HepG2 (cell line): Measurements from ENCODE around the gene VPREB3. TPM values are rescaled to one million over a fixed set of nuclear protein-coding genes. Genes with fewer than 3 reads are reported as not detected.

Experiments
- ATAC-seq: fragments of 200-7000 bp; cut with Tn5 transposase; 3 replicates; pipeline ENCODE4 v1.9.1; 2020; ENCODE audit warnings: mild to moderate bottlenecking, moderate library complexity
- BruUV-seq: library from RNA; stranded (reverse); fragments of 400-500 nt; replicated peaks from 2 replicates; lab custom pipeline; 2021; lab: Mats Ljungman, UMichigan
- CTCF ChIA-PET: fragments of 300-600 bp; formaldehyde crosslinking; extraction: SDS; loops from one replicate; lab custom pipeline; 2021; ENCODE audit warnings: low total read pairs, inconsistent platforms, low intra/inter-chr PET ratio; lab: Yijun Ruan, JAX
- POLR2A ChIA-PET: fragments of 350-600 bp; sonication (Branson Sonifier 250); formaldehyde crosslinking; loops from one replicate; lab custom pipeline; 2020; ENCODE audit warnings: antibody characterized with exemption, inconsistent platforms; lab: Yijun Ruan, JAX
- DNase-seq: peaks from one replicate; pipeline ENCODE4 v3.0.0-alpha.2; 2015; ENCODE audit warnings: low spot score
- FAIRE-seq: peaks from 3 replicates; lab custom pipeline; 2011; peaks lifted over from hg19 to GRCh38; lab: Jason Lieb, UNC
- H2AFZ ChIP-seq: one replicate; pipeline ENCODE4 v1.6.1; 2011; ENCODE audit warnings: low read length, inconsistent platforms
- H3K27ac ChIP-seq: fragments of 300-600 bp; 3 replicates; pipeline ENCODE4 v1.8.0; 2011; ENCODE audit warnings: mixed run types, mild to moderate bottlenecking, mixed read lengths, low read length, inconsistent platforms; ENCODE audit not compliant: insufficient read depth; ENCODE audit errors: extremely low read length
- H3K27me3 ChIP-seq, 2 experiments: fragments of 200-600 bp in 1 of 2; 2 replicates in 1 of 2; 3 replicates in 1 of 2; pipeline versions ENCODE4 v1.6.0 to v1.8.0; 2011; ENCODE audit warnings: low read length in 2 of 2, mild to moderate bottlenecking in 2 of 2, moderate library complexity in 2 of 2, inconsistent platforms in 1 of 2; ENCODE audit not compliant: insufficient read depth in 2 of 2, control insufficient read depth in 1 of 2
- H3K36me3 ChIP-seq, 2 experiments: fragments of 200-600 bp in 1 of 2; replicated peaks in 1 of 2; 2 replicates in 1 of 2; 3 replicates in 1 of 2; pipeline versions ENCODE4 v1.5.1 to v1.8.0; 2011; ENCODE audit warnings: low read length in 2 of 2, inconsistent platforms in 1 of 2; ENCODE audit not compliant: insufficient read depth in 2 of 2, control insufficient read depth in 1 of 2
- H3K4me1 ChIP-seq: 2 replicates; pipeline ENCODE4 v1.5.1; 2012; ENCODE audit warnings: low read length, inconsistent platforms; ENCODE audit not compliant: insufficient read depth
- H3K4me2 ChIP-seq: 2 replicates; pipeline ENCODE4 v1.6.0; 2011; ENCODE audit warnings: low read depth, low read length, inconsistent platforms
- H3K4me3 ChIP-seq, 3 experiments: fragments of 200-600 bp in 1 of 3; sonication (generic), shearing (Covaris generic) in 1 of 3; replicated peaks in 1 of 3; 2 replicates each; pipeline ENCODE4 v1.5.1; 2011 to 2016; ENCODE audit warnings: low read length in 3 of 3, inconsistent platforms in 2 of 3, low read depth in 2 of 3, mild to moderate bottlenecking in 2 of 3, control low read depth in 1 of 3, mixed read lengths in 1 of 3; ENCODE audit not compliant: insufficient read depth in 1 of 3
- H3K79me2 ChIP-seq: one replicate; pipeline ENCODE4 v1.6.1; 2011; ENCODE audit warnings: low read length, inconsistent platforms; ENCODE audit not compliant: insufficient read depth
- H3K9ac ChIP-seq: 2 replicates; pipeline ENCODE4 v1.6.0; 2011; ENCODE audit warnings: mild to moderate bottlenecking, low read depth, low read length, inconsistent platforms; ENCODE audit not compliant: insufficient read depth
- H3K9me3 ChIP-seq: 2 replicates; pipeline ENCODE4 v1.5.1; 2012; ENCODE audit warnings: mild to moderate bottlenecking, low read length
- H4K20me1 ChIP-seq: 2 replicates; pipeline ENCODE4 v1.6.0; 2011; ENCODE audit warnings: inconsistent platforms, mild to moderate bottlenecking, low read length, moderate library complexity; ENCODE audit not compliant: insufficient read depth
- BCL6 ChIP-seq: IDR thresholded peaks from 2 replicates; pipeline ENCODE4 v1.6.1; 2016; ENCODE audit warnings: missing genetic modification reagents, missing compliant biosample characterization
- BHLHE40 ChIP-seq: IDR thresholded peaks from 2 replicates; pipeline ENCODE4 v1.6.1; 2011; ENCODE audit warnings: low read length, improper control_type of control experiment
- CENPX ChIP-seq: sonication (generic); formaldehyde crosslinking; IDR thresholded peaks from 2 replicates; pipeline ENCODE4 v1.9.0; 2021; ENCODE audit warnings: mild to moderate bottlenecking, missing genetic modification reagents, moderate library complexity
- JUND ChIP-seq: sonication (generic); formaldehyde crosslinking; IDR thresholded peaks from 2 replicates; pipeline ENCODE4 v1.8.0; 2022; ENCODE audit warnings: mild to moderate bottlenecking, missing genetic modification reagents
- SAP130 ChIP-seq: IDR thresholded peaks from 2 replicates; pipeline ENCODE4 v1.6.1; 2016; ENCODE audit warnings: low read depth
- ZBTB8A ChIP-seq: sonication (generic); formaldehyde crosslinking; IDR thresholded peaks from 2 replicates; pipeline ENCODE4 v1.4.0; 2020; ENCODE audit warnings: mild to moderate bottlenecking, low read depth, missing genetic modification reagents, borderline replicate concordance
- ZMAT5 ChIP-seq: sonication (generic); formaldehyde crosslinking; IDR thresholded peaks from 2 replicates; pipeline ENCODE4 v1.5.0; 2020; ENCODE audit warnings: mild to moderate bottlenecking, low read depth, missing genetic modification reagents, borderline replicate concordance
- WGBS: methylation state at CpG from one replicate; pipeline ENCODE4 v1.1.6; 2017; ENCODE audit warnings: low lambda C conversion rate; 5-methylcytosine and 5-hydroxymethylcytosine counted together
- in situ Hi-C: cut with HindIII; loops from 2 replicates; pipeline ENCODE4 v1.10.0; 2017; ENCODE audit warnings: low pct_unique_long_range_greater_than_20kb; ENCODE audit not compliant: extremely low pct_ligation_motif_present
- intact Hi-C: fragments of 100-400 bp; cut with micrococcal nuclease; formaldehyde crosslinking; loops from one replicate; pipeline ENCODE4 v1.10.0; 2022; ENCODE audit not compliant: unreplicated experiment
- polyA plus RNA-seq, 8 experiments: library from polyadenylated mRNA; depleted of rRNA in 3 of 8; stranded (reverse) in 7 of 8; unstranded in 1 of 8; fragments of >200 nt; fragmentation: Illumina TruSeq in 4 of 8; extraction: Trizol in 4 of 8; gene quantifications; 2 replicates each; pipeline versions ENCODE4 v1.2.1 to v1.2.3, GENCODE V29; 2011 to 2016; ENCODE audit warnings: low read depth in 4 of 8, missing spikeins in 1 of 8, mixed read lengths in 1 of 8; ENCODE audit not compliant: insufficient read depth in 1 of 8
- total RNA-seq, 5 experiments: library from RNA; depleted of rRNA; stranded (reverse); fragments of >200 nt; fragmentation: Illumina TruSeq; extraction: Trizol; gene quantifications; 2 replicates each; pipeline ENCODE4 v1.2.3, GENCODE V29; 2016; ENCODE audit warnings: low read depth in 1 of 5
- TF ChIP-seq, protein P1 (sequence below): sonication (generic); formaldehyde crosslinking; IDR thresholded peaks from 2 replicates; pipeline ENCODE4 v1.4.0; 2020; ENCODE audit warnings: missing genetic modification reagents, borderline replicate concordance
- TF ChIP-seq, protein P2 (sequence below): sonication (generic); formaldehyde crosslinking; IDR thresholded peaks from 2 replicates; pipeline ENCODE4 v1.4.0; 2020; ENCODE audit warnings: missing genetic modification reagents
- TF ChIP-seq, protein P3 (sequence below): sonication (generic); formaldehyde crosslinking; IDR thresholded peaks from 2 replicates; pipeline ENCODE4 v1.4.0; 2020; ENCODE audit warnings: missing genetic modification reagents, borderline replicate concordance
- TF ChIP-seq, protein P4 (sequence below): sonication (generic); formaldehyde crosslinking; IDR thresholded peaks from 2 replicates; pipeline ENCODE4 v1.5.0; 2020; ENCODE audit warnings: missing genetic modification reagents

Gene VPREB3
- total and polyA plus RNA-seq, 2 of the 13 experiments (the other 11 are each of a cell fraction or from before 2014, with no cell fraction given), result 0.22 TPM; not detected in 1

DNA sequence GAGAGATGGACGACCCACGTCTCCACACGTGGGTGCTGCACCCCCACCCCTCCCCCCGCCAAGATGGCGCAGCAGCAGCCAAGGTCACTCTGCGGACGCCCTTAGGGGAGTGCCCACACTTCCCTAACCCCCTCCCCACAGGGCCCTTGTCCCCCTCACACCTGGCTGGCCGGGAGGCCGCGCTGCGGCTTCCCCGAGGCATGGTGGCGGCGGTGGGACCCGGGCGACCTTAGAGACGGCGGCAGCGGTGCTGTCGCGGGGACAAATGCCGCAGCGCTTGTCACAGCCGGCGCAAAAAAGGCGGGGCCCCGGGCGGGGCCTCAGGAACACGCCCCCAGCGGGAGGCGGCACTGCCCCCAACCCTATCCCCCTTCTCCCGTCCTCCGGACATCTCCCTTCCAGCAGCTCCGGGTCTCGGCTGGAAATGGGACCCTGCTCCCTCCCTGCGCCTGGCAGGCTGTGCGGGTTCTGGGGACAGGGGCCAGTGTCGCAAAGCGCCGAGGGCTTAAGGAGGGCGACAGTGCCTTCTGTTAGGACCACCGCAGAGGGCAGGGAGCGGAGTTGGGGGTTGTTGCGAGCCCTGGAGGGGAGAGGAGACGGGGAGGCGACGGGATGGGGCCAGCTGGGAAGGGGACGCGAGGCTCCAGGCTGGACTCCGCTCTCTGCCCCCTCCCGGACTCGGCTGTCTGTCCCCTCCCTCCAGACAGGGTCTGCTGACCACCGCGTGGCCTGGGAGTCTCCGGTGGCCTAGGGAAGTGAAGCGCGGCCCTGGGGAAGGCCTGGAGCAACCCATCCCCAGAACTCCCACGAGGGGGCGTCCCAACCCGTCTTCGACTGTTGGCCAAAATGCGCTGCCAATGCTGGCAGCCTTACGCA lies 13.7 kb upstream of the VPREB3 start, which contains the start of gene CHCHD10:
TSS of gene CHCHD10 (minus strand) at position 300 of the 876 bp plus-strand sequence. CDS start at position 202, 98 bp downstream.
- POLR2A ChIA-PET, result interaction anchor here (0.6 to 6.9 kb wide), 15 partner anchors 9 to 139 kb away, joined by 3 to 89 read pairs (median 6); partner anchors contain the start of genes MIF, SLC2A11, SMARCB1 and VPREB3
- TF ChIP-seq BCL6 (peak; percentile 25; the same call in 1 of the 2 replicates), SAP130 (CRISPR knock-in tag) (peak; percentile 65), BHLHE40 (0 out of 2 replicates have a peak, but pooled peaks have one; percentile 13), CENPX (CRISPR knock-in tag) (no peak), JUND (CRISPR knock-in tag) (no peak; the same call in 1 of the 2 replicates), ZBTB8A (peak; percentile 59; the same call in 1 of the 2 replicates), ZMAT5 (CRISPR knock-in tag) (no peak)
- TF ChIP-seq, protein P1, sequence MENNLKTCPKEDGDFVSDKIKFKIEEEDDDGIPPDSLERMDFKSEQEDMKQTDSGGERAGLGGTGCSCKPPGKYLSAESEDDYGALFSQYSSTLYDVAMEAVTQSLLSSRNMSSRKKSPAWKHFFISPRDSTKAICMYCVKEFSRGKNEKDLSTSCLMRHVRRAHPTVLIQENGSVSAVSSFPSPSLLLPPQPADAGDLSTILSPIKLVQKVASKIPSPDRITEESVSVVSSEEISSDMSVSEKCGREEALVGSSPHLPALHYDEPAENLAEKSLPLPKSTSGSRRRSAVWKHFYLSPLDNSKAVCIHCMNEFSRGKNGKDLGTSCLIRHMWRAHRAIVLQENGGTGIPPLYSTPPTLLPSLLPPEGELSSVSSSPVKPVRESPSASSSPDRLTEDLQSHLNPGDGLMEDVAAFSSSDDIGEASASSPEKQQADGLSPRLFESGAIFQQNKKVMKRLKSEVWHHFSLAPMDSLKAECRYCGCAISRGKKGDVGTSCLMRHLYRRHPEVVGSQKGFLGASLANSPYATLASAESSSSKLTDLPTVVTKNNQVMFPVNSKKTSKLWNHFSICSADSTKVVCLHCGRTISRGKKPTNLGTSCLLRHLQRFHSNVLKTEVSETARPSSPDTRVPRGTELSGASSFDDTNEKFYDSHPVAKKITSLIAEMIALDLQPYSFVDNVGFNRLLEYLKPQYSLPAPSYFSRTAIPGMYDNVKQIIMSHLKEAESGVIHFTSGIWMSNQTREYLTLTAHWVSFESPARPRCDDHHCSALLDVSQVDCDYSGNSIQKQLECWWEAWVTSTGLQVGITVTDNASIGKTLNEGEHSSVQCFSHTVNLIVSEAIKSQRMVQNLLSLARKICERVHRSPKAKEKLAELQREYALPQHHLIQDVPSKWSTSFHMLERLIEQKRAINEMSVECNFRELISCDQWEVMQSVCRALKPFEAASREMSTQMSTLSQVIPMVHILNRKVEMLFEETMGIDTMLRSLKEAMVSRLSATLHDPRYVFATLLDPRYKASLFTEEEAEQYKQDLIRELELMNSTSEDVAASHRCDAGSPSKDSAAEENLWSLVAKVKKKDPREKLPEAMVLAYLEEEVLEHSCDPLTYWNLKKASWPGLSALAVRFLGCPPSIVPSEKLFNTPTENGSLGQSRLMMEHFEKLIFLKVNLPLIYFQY, result no peak
- TF ChIP-seq, protein P2, sequence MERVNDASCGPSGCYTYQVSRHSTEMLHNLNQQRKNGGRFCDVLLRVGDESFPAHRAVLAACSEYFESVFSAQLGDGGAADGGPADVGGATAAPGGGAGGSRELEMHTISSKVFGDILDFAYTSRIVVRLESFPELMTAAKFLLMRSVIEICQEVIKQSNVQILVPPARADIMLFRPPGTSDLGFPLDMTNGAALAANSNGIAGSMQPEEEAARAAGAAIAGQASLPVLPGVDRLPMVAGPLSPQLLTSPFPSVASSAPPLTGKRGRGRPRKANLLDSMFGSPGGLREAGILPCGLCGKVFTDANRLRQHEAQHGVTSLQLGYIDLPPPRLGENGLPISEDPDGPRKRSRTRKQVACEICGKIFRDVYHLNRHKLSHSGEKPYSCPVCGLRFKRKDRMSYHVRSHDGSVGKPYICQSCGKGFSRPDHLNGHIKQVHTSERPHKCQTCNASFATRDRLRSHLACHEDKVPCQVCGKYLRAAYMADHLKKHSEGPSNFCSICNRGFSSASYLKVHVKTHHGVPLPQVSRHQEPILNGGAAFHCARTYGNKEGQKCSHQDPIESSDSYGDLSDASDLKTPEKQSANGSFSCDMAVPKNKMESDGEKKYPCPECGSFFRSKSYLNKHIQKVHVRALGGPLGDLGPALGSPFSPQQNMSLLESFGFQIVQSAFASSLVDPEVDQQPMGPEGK (CRISPR knock-in tag), result peak; percentile 79
- TF ChIP-seq, protein P3, sequence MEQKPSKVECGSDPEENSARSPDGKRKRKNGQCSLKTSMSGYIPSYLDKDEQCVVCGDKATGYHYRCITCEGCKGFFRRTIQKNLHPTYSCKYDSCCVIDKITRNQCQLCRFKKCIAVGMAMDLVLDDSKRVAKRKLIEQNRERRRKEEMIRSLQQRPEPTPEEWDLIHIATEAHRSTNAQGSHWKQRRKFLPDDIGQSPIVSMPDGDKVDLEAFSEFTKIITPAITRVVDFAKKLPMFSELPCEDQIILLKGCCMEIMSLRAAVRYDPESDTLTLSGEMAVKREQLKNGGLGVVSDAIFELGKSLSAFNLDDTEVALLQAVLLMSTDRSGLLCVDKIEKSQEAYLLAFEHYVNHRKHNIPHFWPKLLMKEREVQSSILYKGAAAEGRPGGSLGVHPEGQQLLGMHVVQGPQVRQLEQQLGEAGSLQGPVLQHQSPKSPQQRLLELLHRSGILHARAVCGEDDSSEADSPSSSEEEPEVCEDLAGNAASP (CRISPR knock-in tag), result peak; percentile 11; the same call in 1 of the 2 replicates
- TF ChIP-seq, protein P4, sequence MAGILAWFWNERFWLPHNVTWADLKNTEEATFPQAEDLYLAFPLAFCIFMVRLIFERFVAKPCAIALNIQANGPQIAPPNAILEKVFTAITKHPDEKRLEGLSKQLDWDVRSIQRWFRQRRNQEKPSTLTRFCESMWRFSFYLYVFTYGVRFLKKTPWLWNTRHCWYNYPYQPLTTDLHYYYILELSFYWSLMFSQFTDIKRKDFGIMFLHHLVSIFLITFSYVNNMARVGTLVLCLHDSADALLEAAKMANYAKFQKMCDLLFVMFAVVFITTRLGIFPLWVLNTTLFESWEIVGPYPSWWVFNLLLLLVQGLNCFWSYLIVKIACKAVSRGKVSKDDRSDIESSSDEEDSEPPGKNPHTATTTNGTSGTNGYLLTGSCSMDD, result no peak

More for the DNA sequence above, 13.7 kb upstream of the VPREB3 start, which contains the start of gene CHCHD10:
- Histone ChIP-seq H3K36me3 (peaks cover 0 to 1% of the 10 kb centered on the region in 2 experiments; a peak in 2 of 5 replicates), H3K9ac (peak within 1 kb of the TSS; percentile 79), H3K4me2 (peak within 1 kb of the TSS; percentile 99), H4K20me1 (no peaks in the 10 kb centered on the region), H3K27me3 (no peaks in the 10 kb centered on the region), H3K79me2 (peaks cover 7% of the 10 kb centered on the region), H3K4me3 (peak within 1 kb of the TSS; percentile 64 to 98 (median 81)), H3K27ac (peak within 1 kb of the TSS; percentile 88), H3K9me3 (no peaks in the 10 kb centered on the region), H3K4me1 (peaks cover 72% of the 10 kb centered on the region), H2AFZ (no peak within 1 kb of the TSS)
- in situ Hi-C loops, result no loop called here
- TSS peak; percentile 62 for BruUV-seq
- intact Hi-C loops, result loop anchor here (1.0 to 5.0 kb wide), 2 partner anchors 21 to 79 kb away; no protein-coding TSS in a partner anchor
- CTCF ChIA-PET, result interaction anchor here (1.7 to 2.6 kb wide), 3 partner anchors 22 to 89 kb away, joined by 6 to 34 read pairs (median 18); partner anchors contain the start of gene SLC2A11
- peak; percentile 75 for DNase-seq
- ATAC-seq, result peak; percentile 81
- 2% methylated on average over 23 of the region's 63 CpGs for WGBS
- peak; percentile 73 for FAIRE-seq
